ENCODE data around the gene NOP14. TPM values are rescaled to one million over a fixed set of nuclear protein-coding genes. Genes with fewer than 3 reads are reported as not detected.

Gene NOP14
- total RNA-seq, 1 donor from 2014 or later, result 35.3 TPM

- Histone ChIP-seq H2AFZ (ENCODE audit: low read depth, low read length) (no peak overlapping the region), H3K4me1 (ENCODE audit: insufficient read depth, low read length) (peaks cover 22% of the 10 kb centered on the region), H3K27ac (ENCODE audit: low read depth, low read length) (no peak overlapping the region), H3K36me3 (ENCODE audit: insufficient read depth, low read length) (peaks cover 48% of the 10 kb centered on the region), H3K4me2 (ENCODE audit: low read length) (no peak overlapping the region), H3K27me3 (ENCODE audit: insufficient read depth, low read length) (no peaks in the 10 kb centered on the region), H3K79me2 (ENCODE audit: insufficient read depth, low read length) (peaks cover 37% of the 10 kb centered on the region), H3K9ac (ENCODE audit: low read length) (no peak overlapping the region), H3K9me3 (ENCODE audit: insufficient read depth, low read depth, low read length) (peaks cover 4% of the 10 kb centered on the region), H4K20me1 (ENCODE audit: insufficient read depth, low read length) (peaks cover 78% of the 10 kb centered on the region), H3K4me3 (ENCODE audit: insufficient read depth, low read depth, low read length) (no peak overlapping the region)
- no peaks in the 10 kb centered on the region for H3K27me3 Mint-ChIP-seq (ENCODE audit: low read depth, unreplicated experiment)
- H3K4me3 Mint-ChIP-seq (ENCODE audit: unreplicated experiment), result no peak overlapping the region
- H3K4me1 Mint-ChIP-seq (ENCODE audit: low read depth, unreplicated experiment), result peaks cover 18% of the 10 kb centered on the region
- FAIRE-seq (no peak), DNase-seq (ENCODE audit: low read depth) (no peak)
- H3K9me3 Mint-ChIP-seq (ENCODE audit: unreplicated experiment), result no peaks in the 10 kb centered on the region
- no peak for TF ChIP-seq EZH2 (IDR thresholded peaks at IDR 0.05; ENCODE audit: insufficient read depth, low read length)
- TF ChIP-seq, protein P1, sequence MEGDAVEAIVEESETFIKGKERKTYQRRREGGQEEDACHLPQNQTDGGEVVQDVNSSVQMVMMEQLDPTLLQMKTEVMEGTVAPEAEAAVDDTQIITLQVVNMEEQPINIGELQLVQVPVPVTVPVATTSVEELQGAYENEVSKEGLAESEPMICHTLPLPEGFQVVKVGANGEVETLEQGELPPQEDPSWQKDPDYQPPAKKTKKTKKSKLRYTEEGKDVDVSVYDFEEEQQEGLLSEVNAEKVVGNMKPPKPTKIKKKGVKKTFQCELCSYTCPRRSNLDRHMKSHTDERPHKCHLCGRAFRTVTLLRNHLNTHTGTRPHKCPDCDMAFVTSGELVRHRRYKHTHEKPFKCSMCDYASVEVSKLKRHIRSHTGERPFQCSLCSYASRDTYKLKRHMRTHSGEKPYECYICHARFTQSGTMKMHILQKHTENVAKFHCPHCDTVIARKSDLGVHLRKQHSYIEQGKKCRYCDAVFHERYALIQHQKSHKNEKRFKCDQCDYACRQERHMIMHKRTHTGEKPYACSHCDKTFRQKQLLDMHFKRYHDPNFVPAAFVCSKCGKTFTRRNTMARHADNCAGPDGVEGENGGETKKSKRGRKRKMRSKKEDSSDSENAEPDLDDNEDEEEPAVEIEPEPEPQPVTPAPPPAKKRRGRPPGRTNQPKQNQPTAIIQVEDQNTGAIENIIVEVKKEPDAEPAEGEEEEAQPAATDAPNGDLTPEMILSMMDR (IDR thresholded peaks at IDR 0.05; ENCODE audit: insufficient read depth, low read depth, low read length), result no peak
- H3K36me3 Mint-ChIP-seq (ENCODE audit: low read depth, unreplicated experiment), result peaks cover 20% of the 10 kb centered on the region
- no peak overlapping the region for H3K27ac Mint-ChIP-seq (ENCODE audit: unreplicated experiment)
Measured at GRCh38 chr4:2940267-2941137, 22.7 kb downstream of the NOP14 start.

DNA sequence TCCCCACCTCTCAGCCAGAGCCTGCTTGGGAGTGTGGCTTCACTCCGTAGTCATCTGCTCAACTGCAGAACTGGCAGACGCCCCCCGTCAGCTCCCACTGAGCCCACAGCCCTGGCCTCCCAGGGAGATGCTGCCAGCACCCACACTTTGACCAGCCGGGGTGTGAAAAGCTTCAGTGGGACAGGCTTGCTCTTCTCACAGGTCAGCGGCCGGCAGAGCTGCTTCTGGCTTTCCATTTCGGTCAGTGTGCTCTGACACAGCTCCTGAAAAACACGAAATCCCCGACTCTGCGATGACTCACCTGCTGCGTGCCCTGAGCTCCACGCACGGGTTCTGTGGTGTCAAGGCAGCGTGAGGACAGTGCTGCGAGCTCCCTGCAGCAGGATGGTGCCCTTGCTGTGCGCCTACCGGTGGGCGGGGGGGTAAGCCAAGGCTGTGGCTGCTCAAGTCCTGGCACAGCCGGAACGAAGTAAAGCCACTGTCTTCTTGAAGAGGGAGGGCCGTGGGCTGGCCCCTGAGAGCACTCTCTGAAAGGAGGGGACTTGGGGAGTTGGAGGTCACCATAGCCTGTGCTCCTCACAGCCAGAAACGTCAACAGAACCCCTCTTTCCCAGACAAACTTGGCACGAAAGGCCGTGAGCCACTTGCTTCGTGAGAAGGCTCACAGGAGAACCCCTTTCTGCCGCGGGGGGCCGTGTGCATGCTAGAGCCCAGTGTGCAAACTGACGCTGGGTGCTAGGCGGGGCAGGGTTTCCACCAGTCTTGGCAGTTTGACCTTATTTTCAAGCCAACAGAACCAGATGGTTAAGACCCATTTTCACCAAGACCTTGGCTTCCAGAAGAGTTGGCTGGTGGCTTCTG lies 23.6 kb downstream of the NOP14 start:
- Mint-ChIP-seq H3K27ac (ENCODE audit: unreplicated experiment) (no peak overlapping the region), H3K9me3 (ENCODE audit: unreplicated experiment) (no peaks in the 10 kb centered on the region), H3K36me3 (ENCODE audit: low read depth, unreplicated experiment) (peaks cover 19% of the 10 kb centered on the region), H3K4me1 (ENCODE audit: low read depth, unreplicated experiment) (peaks cover 18% of the 10 kb centered on the region), H3K27me3 (ENCODE audit: low read depth, unreplicated experiment) (no peaks in the 10 kb centered on the region), H3K4me3 (ENCODE audit: unreplicated experiment) (no peak overlapping the region)
- H4K20me1 ChIP-seq (ENCODE audit: insufficient read depth, low read length), result peaks cover 71% of the 10 kb centered on the region
- peaks cover 25% of the 10 kb centered on the region for H3K4me1 ChIP-seq (ENCODE audit: insufficient read depth, low read length)
- H3K4me2 ChIP-seq (ENCODE audit: low read length), result no peak overlapping the region
- no peaks in the 10 kb centered on the region for H3K27me3 ChIP-seq (ENCODE audit: insufficient read depth, low read length)
- TF ChIP-seq EZH2 (IDR thresholded peaks at IDR 0.05; ENCODE audit: insufficient read depth, low read length), result no peak
- TF ChIP-seq, protein P1 (IDR thresholded peaks at IDR 0.05; ENCODE audit: insufficient read depth, low read depth, low read length), result no peak
- DNase-seq (ENCODE audit: low read depth) (no peak), FAIRE-seq (no peak)
- no peak overlapping the region for H3K4me3 ChIP-seq (ENCODE audit: insufficient read depth, low read depth, low read length)
- H3K36me3 ChIP-seq (ENCODE audit: insufficient read depth, low read length), result peaks cover 42% of the 10 kb centered on the region
- peaks cover 41% of the 10 kb centered on the region for H3K79me2 ChIP-seq (ENCODE audit: insufficient read depth, low read length)
- H3K9ac ChIP-seq (ENCODE audit: low read length), result no peak overlapping the region
- H3K27ac ChIP-seq (ENCODE audit: low read depth, low read length), result no peak overlapping the region
- peaks cover 4% of the 10 kb centered on the region for H3K9me3 ChIP-seq (ENCODE audit: insufficient read depth, low read depth, low read length)
- H2AFZ ChIP-seq (ENCODE audit: low read depth, low read length), result no peak overlapping the region
